Measurements from ENCODE around the gene ATP6AP2.
"Not testable (repeated sequence)": the region's sequence is repeated elsewhere in the genome, so short reads cannot be mapped to it uniquely, and the experiment has no call there.

Gene ATP6AP2

DNA sequence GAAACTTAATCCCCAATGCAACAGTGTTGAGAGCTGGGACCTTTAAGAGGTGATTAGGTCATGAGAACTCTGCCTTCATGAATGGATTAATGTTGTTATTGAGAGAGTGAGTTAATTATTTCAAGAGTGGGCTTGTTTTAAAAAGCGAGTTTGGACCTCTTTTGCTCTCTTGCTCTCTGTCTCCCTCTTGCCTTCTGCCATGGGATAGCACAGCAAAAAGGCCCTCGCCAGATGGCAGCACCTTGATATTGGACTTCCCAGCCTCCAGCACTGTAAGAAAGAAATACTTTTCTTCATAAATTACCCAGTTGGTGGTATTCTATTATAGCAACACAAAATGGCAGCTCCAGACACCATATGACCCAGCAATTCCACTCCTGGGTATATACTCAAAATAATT is 7.0 kb upstream of the ATP6AP2 start:
- peak in 1 of 2 donors; percentile 3 for DNase-seq (ENCODE audit: low read depth in 1 of 2, low spot score in 1 of 2)

GRCh38 chrX:40575411-40575810 is 5.4 kb upstream of the ATP6AP2 start:
- DNase-seq (ENCODE audit: low read depth in 1 of 2, low spot score in 1 of 2): not testable (repeated sequence)

- no peak for DNase-seq (ENCODE audit: low read depth in 1 of 2, low spot score in 1 of 2)
These were observed 4.5 kb upstream of the ATP6AP2 start for GRCh38 chrX:40576291-40576690.

DNA sequence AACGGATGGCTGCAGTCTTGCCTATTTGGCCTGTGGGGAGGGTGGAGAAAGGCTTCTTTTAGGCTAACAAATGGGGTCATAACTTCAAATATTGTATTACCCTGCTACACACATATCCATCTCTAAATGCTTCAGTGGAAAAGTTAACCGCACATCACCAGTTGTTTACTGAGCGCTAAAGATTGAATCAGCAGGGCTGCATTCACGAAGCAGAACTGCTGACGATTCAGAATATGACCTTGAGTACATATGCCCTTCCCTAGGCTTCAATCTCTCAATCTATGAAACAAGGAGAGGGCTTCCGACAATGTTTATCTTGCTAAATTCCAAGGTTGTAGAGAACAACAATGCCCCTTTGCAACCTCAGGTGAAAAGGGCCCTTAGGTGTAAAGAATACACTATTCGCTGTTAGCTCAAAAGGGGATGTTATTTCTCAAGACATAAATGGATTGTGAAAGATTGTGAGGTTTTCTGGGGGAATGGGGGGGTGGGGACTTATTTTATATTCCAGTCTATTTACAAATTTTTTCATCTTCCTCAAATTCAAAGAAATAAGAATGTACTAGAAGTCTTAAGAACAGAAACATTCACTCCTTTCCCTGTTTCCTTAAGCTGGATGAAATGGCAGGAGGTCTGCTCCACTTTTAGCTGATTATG is 2.6 kb upstream of the ATP6AP2 start:
- DNase-seq (ENCODE audit: low read depth in 1 of 2, low spot score in 1 of 2): no peak

GRCh38 chrX:40579141-40579540 is 1.6 kb upstream of the ATP6AP2 start:
- DNase-seq (ENCODE audit: low read depth in 1 of 2, low spot score in 1 of 2): no peak

DNA sequence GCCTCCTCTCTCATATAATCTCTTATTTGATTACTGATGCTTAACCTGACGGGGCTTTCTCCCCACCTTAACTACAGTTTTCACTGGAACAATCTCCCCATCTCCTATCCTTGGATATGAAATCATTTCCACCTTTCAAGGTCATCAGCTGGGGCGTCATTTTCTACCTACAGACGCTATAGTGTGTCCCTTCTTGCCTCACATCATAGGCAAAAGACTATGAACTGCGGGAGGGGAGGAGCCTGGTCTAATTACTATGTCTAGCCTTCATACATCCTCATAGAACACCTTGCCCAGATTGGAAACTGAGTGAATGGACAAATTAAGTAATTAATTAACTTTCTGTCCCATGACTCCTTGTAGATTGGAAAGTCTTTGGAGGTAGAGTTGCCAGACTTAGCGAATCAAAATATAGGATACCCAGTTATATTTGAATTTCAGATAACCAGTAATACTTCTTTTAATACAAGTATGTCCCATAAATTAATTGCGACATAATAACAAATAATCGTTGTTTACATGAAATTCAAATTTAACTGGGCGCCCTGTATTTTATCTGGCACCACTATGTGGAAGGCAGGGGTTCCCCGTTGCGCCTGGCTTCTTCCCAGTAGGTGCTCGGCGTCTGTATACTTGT is 752 bp upstream of the ATP6AP2 start:
- DNase-seq (ENCODE audit: low read depth in 1 of 2, low spot score in 1 of 2): no peak

DNA sequence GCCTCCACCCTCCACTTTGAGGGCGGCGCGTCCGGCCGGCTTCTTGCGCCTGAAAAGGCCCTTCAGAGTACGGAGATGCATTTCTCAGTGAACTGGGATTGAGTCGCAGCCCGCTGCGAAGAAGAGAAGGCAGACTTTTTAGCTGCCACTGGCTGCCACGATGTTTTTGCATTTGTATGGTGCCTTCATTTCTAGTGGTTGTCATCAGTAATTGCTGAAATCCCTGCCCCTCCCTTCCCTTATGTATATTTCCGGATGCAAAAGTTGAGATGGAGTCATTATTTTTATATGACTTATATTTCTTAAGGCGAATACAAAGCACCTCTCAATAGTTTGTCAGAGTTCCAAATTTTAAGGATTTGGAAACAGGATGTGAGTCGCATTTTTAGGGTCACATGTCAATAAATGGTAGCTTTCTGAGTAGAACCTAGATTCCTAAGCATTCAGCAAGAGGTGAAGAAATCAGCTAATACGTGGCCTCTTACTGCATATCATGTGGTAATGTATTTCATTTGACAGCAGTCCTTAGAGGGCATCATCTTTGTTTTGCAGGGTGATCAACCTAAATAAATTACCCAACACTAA is 658 bp downstream of the ATP6AP2 start:
- no peak for DNase-seq (ENCODE audit: low read depth in 1 of 2, low spot score in 1 of 2)

- not testable (repeated sequence) for DNase-seq (ENCODE audit: low read depth in 1 of 2, low spot score in 1 of 2)
These were observed 1.4 kb downstream of the ATP6AP2 start for GRCh38 chrX:40582178-40582577.

DNA sequence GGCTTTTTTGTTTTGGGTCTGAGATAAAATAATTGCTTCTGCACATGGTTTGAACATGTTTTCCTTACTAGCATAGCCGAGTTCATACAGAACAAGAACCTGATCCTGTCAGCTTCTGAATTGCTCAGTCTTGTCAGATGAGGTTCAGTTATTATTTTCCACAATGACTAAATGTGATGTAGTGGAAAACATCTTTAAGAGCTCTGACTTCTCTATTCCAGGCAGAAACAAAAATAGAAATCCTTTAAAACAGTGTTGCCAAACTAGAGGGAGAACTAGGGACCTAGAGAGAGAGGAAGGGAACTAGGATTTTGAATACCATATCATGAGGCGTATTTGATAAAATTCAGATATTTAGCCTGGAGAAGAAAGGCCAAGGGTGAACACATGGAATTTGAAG is 2.0 kb downstream of the ATP6AP2 start:
- DNase-seq (ENCODE audit: low read depth in 1 of 2, low spot score in 1 of 2): no peak

GRCh38 chrX:40587623-40588022 is 6.9 kb downstream of the ATP6AP2 start:
- not testable (repeated sequence) for DNase-seq (ENCODE audit: low read depth in 1 of 2, low spot score in 1 of 2)

GRCh38 chrX:40589616-40590321 is 9.0 kb downstream of the ATP6AP2 start:
- not testable (repeated sequence) for DNase-seq (ENCODE audit: low read depth in 1 of 2, low spot score in 1 of 2)

DNA sequence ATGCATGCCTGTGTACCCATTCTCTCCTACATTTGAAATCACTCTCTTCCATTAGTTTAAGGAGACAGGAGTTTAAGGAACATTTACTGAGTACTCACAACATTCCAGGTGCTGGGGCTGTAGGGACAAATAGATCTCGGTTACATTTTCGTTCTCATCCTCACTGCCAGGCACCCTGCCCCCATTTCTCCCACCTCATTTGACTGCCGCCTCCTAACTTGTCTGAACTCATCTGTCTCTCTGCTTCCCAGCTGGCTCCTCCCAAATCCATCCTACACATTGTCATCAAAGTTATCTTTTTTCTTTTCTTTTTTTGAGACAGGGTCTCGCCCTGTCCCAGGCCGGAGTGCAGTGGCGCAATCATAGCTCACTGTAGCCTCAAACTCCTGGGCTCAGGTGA is 22.7 kb downstream of the ATP6AP2 start:
- no peak for DNase-seq (ENCODE audit: low read depth in 1 of 2, low spot score in 1 of 2)

GRCh38 chrX:40607381-40607780 is 26.6 kb downstream of the ATP6AP2 start:
- DNase-seq (ENCODE audit: low read depth in 1 of 2, low spot score in 1 of 2): no peak

GRCh38 chrX:40612511-40612910 is 31.7 kb downstream of the ATP6AP2 start:
- no peak for DNase-seq (ENCODE audit: low read depth in 1 of 2, low spot score in 1 of 2)

DNA sequence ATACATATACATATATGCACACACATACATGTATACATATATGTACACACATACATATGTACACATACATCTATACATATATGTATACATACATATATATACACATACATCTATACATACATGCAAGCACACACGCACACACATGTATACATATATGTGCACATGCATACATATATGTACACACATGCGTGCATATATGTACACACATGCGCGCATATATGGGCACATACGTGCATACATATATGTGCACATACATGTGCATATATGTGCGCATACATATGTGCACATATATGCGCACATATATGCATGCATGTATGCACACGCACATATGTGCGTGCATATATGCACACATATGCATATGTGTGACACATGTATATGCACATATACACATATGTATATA is 35.2 kb downstream of the ATP6AP2 start:
- no peak for DNase-seq (ENCODE audit: low read depth in 1 of 2, low spot score in 1 of 2)

DNA sequence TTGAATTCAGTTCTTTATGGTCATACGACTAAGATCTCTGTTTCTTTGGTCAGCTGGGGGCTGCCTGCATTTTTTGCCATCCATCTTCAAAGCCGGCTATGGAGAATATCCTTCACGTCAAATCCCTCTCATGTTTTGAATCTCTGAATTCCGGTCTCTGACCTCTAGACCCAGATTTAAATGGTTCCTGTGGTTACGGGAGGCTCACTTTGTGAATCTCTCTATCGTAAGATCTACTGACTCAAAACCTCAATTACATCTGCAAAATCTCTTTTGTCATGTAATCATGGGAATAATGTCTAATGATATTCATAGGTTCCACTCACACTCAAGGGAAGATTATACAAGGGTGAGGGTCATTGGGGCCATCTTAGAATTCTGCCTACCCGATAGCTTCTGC is 36.8 kb downstream of the ATP6AP2 start:
- no peak for DNase-seq (ENCODE audit: low read depth in 1 of 2, low spot score in 1 of 2)

DNA sequence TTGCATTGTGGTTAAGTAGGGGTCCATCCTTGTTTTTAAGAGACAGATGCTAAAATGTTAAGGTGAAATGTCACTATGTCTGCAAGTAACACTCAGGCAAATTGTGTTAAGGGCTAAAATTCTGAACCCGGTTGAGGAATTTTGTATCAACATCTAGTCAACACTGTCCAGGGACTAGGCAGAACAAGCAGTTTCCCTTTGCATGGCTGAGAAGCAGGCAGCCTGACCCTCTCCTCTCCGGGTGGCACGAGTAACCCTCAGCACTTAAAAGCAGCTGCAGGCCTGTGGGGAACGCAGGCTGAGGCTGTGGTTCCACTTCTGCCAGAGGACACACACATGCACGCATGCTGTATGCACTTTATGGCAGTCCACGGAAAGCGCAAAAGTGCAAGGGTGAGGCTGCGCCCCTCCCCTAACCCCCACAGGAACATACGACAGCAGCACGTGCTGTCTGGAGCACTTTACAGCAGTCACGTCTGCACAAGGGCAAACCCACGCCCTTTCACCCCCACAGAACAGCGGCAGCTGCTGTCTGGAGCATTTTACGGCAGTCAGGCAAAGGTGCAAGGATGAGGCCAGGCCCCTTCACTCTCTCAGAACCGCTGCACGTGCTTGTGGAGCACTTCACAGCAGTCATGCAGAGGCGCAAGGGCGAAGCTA is 41.8 kb downstream of the ATP6AP2 start:
- no peak for DNase-seq (ENCODE audit: low read depth in 1 of 2, low spot score in 1 of 2)

DNA sequence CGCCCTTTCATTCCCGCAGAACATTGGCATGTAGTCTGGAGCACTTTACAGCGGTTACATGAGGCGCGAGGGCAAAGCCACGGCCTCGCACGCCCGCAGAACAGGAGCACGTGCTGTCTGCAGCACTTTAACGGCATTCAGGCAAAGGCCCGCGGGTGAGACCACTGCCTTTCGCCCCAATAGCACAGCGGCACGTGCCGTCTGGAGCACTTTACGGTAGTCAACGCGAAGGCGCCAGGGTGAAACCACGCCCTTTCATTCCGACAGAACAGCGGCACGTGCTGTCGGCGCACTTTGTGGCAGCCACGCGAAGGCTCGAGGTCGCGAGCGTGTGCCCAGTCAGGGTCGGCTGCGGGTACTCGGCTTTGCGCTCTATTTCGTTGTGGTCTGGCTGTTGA is 42.4 kb downstream of the ATP6AP2 start, which contains the start of gene MPC1L:
Gene MPC1L (plus strand): TSS at position 290 of the 398 bp plus-strand sequence. CDS start 138 bp downstream, outside the sequence.
- no peak for DNase-seq (ENCODE audit: low read depth in 1 of 2, low spot score in 1 of 2)

- DNase-seq (ENCODE audit: low read depth in 1 of 2, low spot score in 1 of 2): no peak
These were observed 42.9 kb downstream of the ATP6AP2 start for GRCh38 chrX:40623665-40624064.

DNA sequence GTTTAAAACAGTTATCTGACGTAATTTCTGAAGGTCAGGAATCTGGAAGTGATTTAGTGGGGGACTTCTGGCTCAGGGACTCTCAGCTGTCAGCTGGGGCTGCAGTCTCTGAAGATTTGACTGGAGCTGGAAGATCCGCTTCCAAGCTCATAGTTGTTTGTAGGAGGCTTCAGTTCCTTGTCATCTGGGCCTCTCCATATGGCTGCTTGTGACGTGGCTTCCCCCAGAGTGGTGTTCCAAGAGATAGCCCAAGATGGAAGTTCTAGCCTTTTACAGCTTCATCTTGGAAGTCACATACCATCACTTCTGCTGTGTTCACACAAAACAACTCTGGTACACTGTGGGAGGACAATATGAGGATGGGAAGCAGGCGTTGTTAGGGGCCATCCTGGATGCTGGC is 44.5 kb downstream of the ATP6AP2 start:
- DNase-seq (ENCODE audit: low read depth in 1 of 2, low spot score in 1 of 2): no peak

- DNase-seq (ENCODE audit: low read depth in 1 of 2, low spot score in 1 of 2): no peak
These were observed 47.7 kb downstream of the ATP6AP2 start for GRCh38 chrX:40628506-40628905.
